Endothelial cell of umbilical vein (primary cell): ENCODE data around the gene FOXL3. TPM values are rescaled to one million over a fixed set of nuclear protein-coding genes. Genes with fewer than 3 reads are reported as not detected.

Experiments
- BruUV-seq: library from RNA; stranded (reverse); fragments of 400-500 nt; replicated peaks from 2 replicates; lab custom pipeline; 2021; lab: Mats Ljungman, UMichigan
- CTCF ChIA-PET: fragments of 300-600, 350-600 bp; sonication (Branson Sonifier 250); formaldehyde crosslinking; loops from one replicate; lab custom pipeline; 2021; ENCODE audit warnings: antibody characterized with exemption, inconsistent platforms; lab: Charles Lee
- POLR2A ChIA-PET: fragments of 300-600, 350-600 bp; sonication (Branson Sonifier 250); formaldehyde crosslinking; loops from one replicate; lab custom pipeline; 2021; ENCODE audit warnings: antibody characterized with exemption, inconsistent platforms; lab: Charles Lee
- DNase-seq: peaks from one replicate; pipeline ENCODE4 v3.0.0-alpha.2; 2011; ENCODE audit warnings: low read depth, low spot score
- FAIRE-seq: peaks from 2 replicates; lab custom pipeline; 2011; peaks lifted over from hg19 to GRCh38; lab: Jason Lieb, UNC
- H2AFZ ChIP-seq: 2 replicates; pipeline ENCODE4 v1.6.0; 2012; ENCODE audit warnings: low read depth, low read length, control low read depth, inconsistent platforms
- H3K27ac ChIP-seq: 2 replicates; pipeline ENCODE4 v1.5.1; 2011; ENCODE audit warnings: low read depth, mild to moderate bottlenecking, control low read depth, low read length, moderate library complexity; ENCODE audit not compliant: insufficient read depth
- H3K27me3 ChIP-seq, 2 experiments: 2 replicates each; pipeline versions ENCODE4 v1.6.0 to v1.6.1; 2011; ENCODE audit warnings: low read length in 2 of 2, mixed read lengths in 1 of 2; ENCODE audit not compliant: control insufficient read depth in 2 of 2, insufficient read depth in 2 of 2
- H3K36me3 ChIP-seq, 2 experiments: 2 replicates in 1 of 2; 3 replicates in 1 of 2; pipeline ENCODE4 v1.5.1; 2011; ENCODE audit warnings: low read length in 2 of 2, mild to moderate bottlenecking in 1 of 2, moderate library complexity in 1 of 2; ENCODE audit not compliant: control insufficient read depth in 2 of 2, insufficient read depth in 2 of 2; ENCODE audit errors: extremely low read depth in 1 of 2
- H3K4me1 ChIP-seq: 3 replicates; pipeline ENCODE4 v1.5.1; 2011; ENCODE audit warnings: mild to moderate bottlenecking, low read length; ENCODE audit not compliant: control insufficient read depth, insufficient read depth; ENCODE audit errors: extremely low read depth
- H3K4me2 ChIP-seq: 2 replicates; pipeline ENCODE4 v1.6.1; 2011; ENCODE audit warnings: low read length, control low read depth, mixed read lengths; ENCODE audit not compliant: insufficient read depth
- H3K4me3 ChIP-seq, 3 experiments: fragments of 200-600 bp in 1 of 3; sonication (generic), shearing (Covaris generic) in 1 of 3; replicated peaks in 1 of 3; 2 replicates each; pipeline ENCODE4 v1.5.1; 2011 to 2016; ENCODE audit warnings: control low read depth in 3 of 3, low read length in 3 of 3, mild to moderate bottlenecking in 2 of 3, inconsistent platforms in 1 of 3, low read depth in 1 of 3, moderate library complexity in 1 of 3; ENCODE audit not compliant: insufficient read depth in 1 of 3
- H3K79me2 ChIP-seq: 2 replicates; pipeline ENCODE4 v1.6.0; 2012; ENCODE audit warnings: low read length, inconsistent platforms; ENCODE audit not compliant: control insufficient read depth, insufficient read depth
- H3K9ac ChIP-seq: replicated peaks from 2 replicates; pipeline ENCODE3; 2011; ENCODE audit warnings: low read length, control low read depth; ENCODE audit not compliant: insufficient read depth; ENCODE audit errors: extremely low read depth
- H3K9me1 ChIP-seq: replicated peaks from 3 replicates; pipeline ENCODE4 v1.6.0; 2011; ENCODE audit warnings: mild to moderate bottlenecking, low read length; ENCODE audit not compliant: control insufficient read depth, insufficient read depth; ENCODE audit errors: extremely low read depth
- H3K9me3 ChIP-seq: replicated peaks from 2 replicates; pipeline ENCODE4 v1.5.1; 2012; ENCODE audit warnings: low read length, inconsistent platforms; ENCODE audit not compliant: control insufficient read depth, insufficient read depth
- H4K20me1 ChIP-seq: replicated peaks from 2 replicates; pipeline ENCODE3; 2011; ENCODE audit warnings: mild to moderate bottlenecking, low read length; ENCODE audit not compliant: control insufficient read depth, insufficient read depth; ENCODE audit errors: extremely low read depth
- CTCF ChIP-seq, 2 donors: IDR thresholded peaks; 1 replicate in 1 of 2; 2 replicates in 1 of 2; pipeline ENCODE4 v1.5.1; 2011; ENCODE audit warnings: low read length in 2 of 2, mild to moderate bottlenecking in 2 of 2, moderate library complexity in 2 of 2, control low read depth in 1 of 2, inconsistent platforms in 1 of 2, low read depth in 1 of 2; ENCODE audit not compliant: insufficient read depth in 1 of 2; ENCODE audit errors: extremely low read depth in 1 of 2
- EZH2 ChIP-seq: IDR thresholded peaks from 2 replicates; pipeline ENCODE4 v1.6.1; 2012; ENCODE audit warnings: borderline replicate concordance, low read depth, mild to moderate bottlenecking, moderate library complexity, low read length, inconsistent platforms; ENCODE audit not compliant: severe bottlenecking
- FOS ChIP-seq: IDR thresholded peaks from 2 replicates; pipeline ENCODE4 v1.6.1; 2011; ENCODE audit warnings: mild to moderate bottlenecking, low read length, moderate library complexity, borderline replicate concordance; ENCODE audit not compliant: insufficient read depth
- GATA2 ChIP-seq: IDR thresholded peaks from 2 replicates; pipeline ENCODE4 v1.7.0; 2011; ENCODE audit warnings: low read depth, mild to moderate bottlenecking, moderate library complexity, mixed read lengths, low read length; ENCODE audit not compliant: insufficient read length, insufficient read depth
- JUN ChIP-seq: IDR thresholded peaks from 2 replicates; pipeline ENCODE4 v1.6.1; 2011; ENCODE audit warnings: borderline replicate concordance, low read depth; ENCODE audit not compliant: insufficient read length, insufficient read depth
- MYC ChIP-seq: IDR thresholded peaks from one replicate; pipeline ENCODE4 v1.6.1; 2011; ENCODE audit warnings: mild to moderate bottlenecking, low read depth, low read length
- POLR2A ChIP-seq: IDR thresholded peaks from 2 replicates; pipeline ENCODE4 v1.6.1; 2012; ENCODE audit warnings: low read depth, mild to moderate bottlenecking, control low read depth, low read length
- POLR2AphosphoS5 ChIP-seq: IDR thresholded peaks from 2 replicates; pipeline ENCODE4 v1.6.1; 2012; ENCODE audit warnings: low read depth, mild to moderate bottlenecking, control low read depth, low read length, moderate library complexity; ENCODE audit not compliant: insufficient read depth
- dilution Hi-C: fragments of 300-500 bp; cut with MboI; formaldehyde crosslinking; loops from one replicate; pipeline ENCODE4 v1.15.0; 2019; ENCODE audit warnings: low sequenced_read_pairs; ENCODE audit not compliant: extremely low pct_ligation_motif_present
- intact Hi-C: fragments of 100-400 bp; cut with micrococcal nuclease; formaldehyde crosslinking; loops from one replicate; pipeline ENCODE4 v1.10.0; 2022
- polyA plus RNA-seq, 4 experiments: library from polyadenylated mRNA; depleted of rRNA in 3 of 4; stranded (reverse) in 3 of 4; unstranded in 1 of 4; fragments of >200 nt; gene quantifications; 2 replicates each; pipeline versions ENCODE4 v1.2.1 to v1.2.3, GENCODE V29; 2011 to 2012; ENCODE audit warnings: missing spikeins in 1 of 4
- total RNA-seq: library from RNA; stranded (reverse); gene quantifications from 2 replicates; pipeline ENCODE4 v1.2.3, GENCODE V29; 2021
- TF ChIP-seq, protein P1 (sequence below): IDR thresholded peaks from 2 replicates; pipeline ENCODE4 v1.6.1; 2011; ENCODE audit not compliant: insufficient read depth, insufficient read length

Gene FOXL3
- total and polyA plus RNA-seq, 2 donors (not counting 3 experiments of a cell fraction or from before 2014, with no cell fraction given), result not detected

DNA sequence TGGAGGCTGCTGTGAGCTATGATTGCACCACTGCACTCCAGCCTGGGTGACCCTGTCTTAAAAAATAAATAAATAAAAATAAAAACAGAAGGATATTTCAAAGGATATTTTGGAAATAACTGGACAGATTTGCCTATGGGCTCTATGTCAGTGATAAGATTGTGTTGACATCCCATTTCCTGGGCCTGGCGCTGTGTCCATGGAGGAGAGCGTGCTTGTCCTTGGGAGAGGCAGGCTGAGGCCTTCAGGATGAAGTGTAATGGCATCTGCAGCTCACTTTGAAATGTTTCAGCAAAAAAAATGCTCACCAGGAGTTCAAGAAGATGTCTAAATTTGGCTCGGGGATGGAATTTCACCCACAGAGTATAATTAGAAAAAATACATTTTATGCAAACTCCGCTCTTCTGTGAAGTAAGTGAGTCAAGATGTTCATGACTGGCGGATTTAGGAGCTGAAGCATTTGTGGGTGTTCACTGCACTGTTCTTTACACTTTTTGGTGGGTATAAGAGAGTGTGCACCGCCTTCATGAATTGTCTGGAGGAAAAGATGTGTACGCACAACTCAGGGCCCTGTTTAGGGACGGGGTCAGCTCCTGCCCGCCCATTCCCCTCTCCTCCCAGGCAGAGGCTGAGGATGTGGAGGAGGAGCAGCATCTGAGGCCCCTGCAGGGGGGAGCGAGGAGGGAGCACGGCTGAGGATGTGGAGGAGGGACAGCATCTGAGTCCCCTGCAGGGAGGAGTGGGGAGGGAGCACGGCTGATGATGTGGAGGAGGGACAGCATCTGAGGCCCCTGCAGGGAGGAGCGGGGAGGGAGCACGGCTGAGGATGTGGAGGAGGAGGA lies 18.5 kb upstream of the FOXL3 start:
- Histone ChIP-seq H3K27me3 (peaks cover 6 to 9% of the 10 kb centered on the region in 2 experiments), H3K79me2 (no peaks in the 10 kb centered on the region), H3K9ac (no peak overlapping the region), H3K27ac (no peak overlapping the region), H3K4me1 (no peaks in the 10 kb centered on the region), H3K36me3 (no peaks in the 10 kb centered on the region), H2AFZ (no peak overlapping the region), H3K4me2 (no peak overlapping the region), H3K4me3 (no peak overlapping the region), H4K20me1 (no peaks in the 10 kb centered on the region), H3K9me3 (no peaks in the 10 kb centered on the region), H3K9me1 (no peaks in the 10 kb centered on the region)
- TF ChIP-seq, protein P1, sequence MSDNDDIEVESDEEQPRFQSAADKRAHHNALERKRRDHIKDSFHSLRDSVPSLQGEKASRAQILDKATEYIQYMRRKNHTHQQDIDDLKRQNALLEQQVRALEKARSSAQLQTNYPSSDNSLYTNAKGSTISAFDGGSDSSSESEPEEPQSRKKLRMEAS, result no peak
- TF ChIP-seq POLR2A, result no peak
- FAIRE-seq (no peak), DNase-seq (no peak)
- intact Hi-C loops, result no loop called here
- ChIA-PET CTCF (no interaction called here), POLR2A (no interaction called here)
- BruUV-seq, result no TSS peak
- dilution Hi-C loops, result no loop called here

DNA sequence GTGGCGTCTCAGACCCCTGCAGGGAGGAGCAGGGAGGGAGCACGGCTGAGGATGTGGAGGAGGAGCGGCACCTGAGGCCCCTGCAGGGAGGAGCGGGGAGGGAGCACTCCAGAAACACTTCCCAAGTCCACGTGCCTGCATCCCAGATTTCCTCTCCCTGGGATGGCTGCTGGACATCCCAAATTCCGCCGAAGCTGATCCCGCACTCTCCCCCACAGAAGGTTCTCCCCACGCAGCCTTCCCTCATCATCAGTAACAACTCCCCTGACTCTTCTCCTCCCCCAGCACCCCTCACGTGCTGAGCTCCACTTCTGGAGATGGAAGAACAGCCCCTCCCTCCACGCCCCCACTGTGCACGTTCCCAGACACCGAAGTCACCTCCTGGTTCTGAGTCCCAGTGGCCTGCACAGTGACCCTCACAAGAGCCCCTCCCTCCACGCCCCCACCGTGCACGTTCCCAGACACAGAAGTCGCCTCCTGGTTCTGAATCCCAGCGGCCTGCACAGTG lies 17.8 kb upstream of the FOXL3 start:
- POLR2A ChIA-PET, result no interaction called here

More for the DNA sequence above, 17.8 kb upstream of the FOXL3 start:
- Histone ChIP-seq H2AFZ (no peak overlapping the region), H3K36me3 (no peaks in the 10 kb centered on the region), H3K9me1 (no peaks in the 10 kb centered on the region), H3K9me3 (no peaks in the 10 kb centered on the region), H3K27me3 (peaks cover 6 to 9% of the 10 kb centered on the region in 2 experiments), H3K4me3 (no peak overlapping the region), H4K20me1 (no peaks in the 10 kb centered on the region), H3K4me1 (no peaks in the 10 kb centered on the region), H3K4me2 (no peak overlapping the region), H3K27ac (no peak overlapping the region), H3K9ac (no peak overlapping the region), H3K79me2 (no peaks in the 10 kb centered on the region)
- TF ChIP-seq, protein P1, result no peak
- TF ChIP-seq POLR2AphosphoS5 (no peak), CTCF (IDR thresholded peaks at IDR 0.05; ENCODE audit: extremely low read depth in 1 of 2, insufficient read depth in 1 of 2, low read depth in 1 of 2, low read length in 2 of 2) (no peak), FOS (no peak), MYC (no peak), JUN (no peak), EZH2 (no peak), GATA2 (no peak), POLR2A (no peak)
- dilution Hi-C loops, result no loop called here
- intact Hi-C loops, result no loop called here
- DNase-seq (no peak), FAIRE-seq (no peak)
- BruUV-seq, result no TSS peak
- CTCF ChIA-PET, result no interaction called here
